ENCODE data around the gene RPS6KB2.

The RPS6KB2 gene

GRCh38 chr11:67412495-67413179 lies 15.7 kb upstream of the RPS6KB2 start:
- FAIRE-seq (no peak), DNase-seq (ENCODE audit: insufficient read length, low spot score) (no peak)
- no peak for TF ChIP-seq POLR2A (IDR thresholded peaks at IDR 0.05; ENCODE audit: low read depth, low read length)

GRCh38 chr11:67413266-67413849 lies 14.9 kb upstream of the RPS6KB2 start:
- no peak for TF ChIP-seq POLR2A (IDR thresholded peaks at IDR 0.05; ENCODE audit: low read depth, low read length)
- DNase-seq (ENCODE audit: insufficient read length, low spot score): no peak
- FAIRE-seq: no peak

- FAIRE-seq (no peak), DNase-seq (ENCODE audit: insufficient read length, low spot score) (no peak)
- TF ChIP-seq POLR2A (IDR thresholded peaks at IDR 0.05; ENCODE audit: low read depth, low read length): no peak
Measured at GRCh38 chr11:67415501-67416304, 12.6 kb upstream of the RPS6KB2 start, which contains the start of gene CARNS1. CARNS1 (plus strand) TSS chr11:67415678; CDS start chr11:67416200, 522 bp downstream.

GRCh38 chr11:67416416-67417335 lies 11.6 kb upstream of the RPS6KB2 start:
- FAIRE-seq (no peak), DNase-seq (ENCODE audit: insufficient read length, low spot score) (no peak)
- no peak for TF ChIP-seq POLR2A (IDR thresholded peaks at IDR 0.05; ENCODE audit: low read depth, low read length)

DNA sequence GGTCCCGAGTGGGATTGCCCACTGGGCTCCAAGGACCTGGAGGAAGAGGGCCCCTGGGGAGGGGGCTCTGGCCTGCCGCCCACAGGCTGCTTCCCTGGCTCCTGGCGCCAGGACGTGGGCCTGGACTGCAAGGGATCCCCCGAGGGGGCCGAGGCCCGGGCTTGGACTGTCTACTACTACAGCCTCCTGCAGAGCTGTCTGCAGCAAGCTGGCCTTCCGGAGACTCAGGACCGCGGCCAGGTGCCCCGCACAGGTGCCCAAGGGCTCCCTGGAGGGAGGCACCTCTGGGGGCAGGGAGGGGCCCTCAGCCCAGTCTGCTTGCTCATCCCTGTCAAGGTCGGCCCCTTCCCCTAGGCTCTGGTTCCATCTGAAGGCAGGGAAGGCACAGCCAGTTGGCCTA lies 10.9 kb upstream of the RPS6KB2 start:
- TF ChIP-seq POLR2A (IDR thresholded peaks at IDR 0.05; ENCODE audit: low read depth, low read length): no peak
- no peak for FAIRE-seq
- no peak for DNase-seq (ENCODE audit: insufficient read length, low spot score)

DNA sequence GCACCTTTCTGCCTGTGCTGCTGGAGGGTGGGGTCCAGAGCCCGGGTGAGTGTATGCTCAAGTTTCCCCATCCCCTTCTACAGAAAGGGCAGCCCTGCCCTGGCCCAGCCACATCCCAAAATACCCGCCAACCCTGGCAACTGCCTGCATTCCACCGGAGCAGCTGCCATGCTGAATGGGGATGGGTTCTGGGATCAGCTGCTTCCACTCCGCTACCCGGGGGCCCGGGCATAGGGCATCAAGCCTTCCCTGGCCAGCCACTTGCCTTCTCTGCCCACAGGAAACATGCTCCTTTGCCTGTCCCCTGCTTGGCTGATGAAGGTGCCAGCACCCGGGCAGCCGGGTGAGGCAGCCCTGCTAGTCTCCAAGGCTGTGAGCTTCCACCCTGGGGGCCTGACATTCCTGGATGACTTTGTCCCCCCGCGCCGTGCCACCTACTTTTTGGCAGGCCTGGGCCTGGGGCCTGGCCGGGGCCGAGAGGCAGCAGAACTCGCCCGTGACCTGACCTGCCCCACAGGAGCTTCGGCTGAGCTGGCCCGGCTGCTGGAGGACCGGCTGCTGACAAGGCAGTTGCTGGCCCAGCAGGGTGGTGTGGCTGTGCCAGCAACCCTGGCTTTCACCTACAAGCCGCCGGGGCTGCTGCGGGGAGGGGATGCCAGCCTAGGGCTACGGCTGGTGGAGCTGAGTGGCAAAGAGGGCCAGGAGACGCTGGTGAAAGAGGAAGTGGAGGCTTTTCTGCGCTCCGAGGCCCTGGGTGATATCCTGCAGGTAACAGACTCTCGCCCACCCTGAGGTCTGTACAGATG lies 9.6 kb upstream of the RPS6KB2 start:
- TF ChIP-seq POLR2A (IDR thresholded peaks at IDR 0.05; ENCODE audit: low read depth, low read length): no peak
- FAIRE-seq (no peak), DNase-seq (ENCODE audit: insufficient read length, low spot score) (no peak)

- TF ChIP-seq POLR2A (IDR thresholded peaks at IDR 0.05; ENCODE audit: low read depth, low read length): no peak
- FAIRE-seq: no peak
- DNase-seq (ENCODE audit: insufficient read length, low spot score): no peak
Measured at GRCh38 chr11:67419325-67420049, 8.8 kb upstream of the RPS6KB2 start.

DNA sequence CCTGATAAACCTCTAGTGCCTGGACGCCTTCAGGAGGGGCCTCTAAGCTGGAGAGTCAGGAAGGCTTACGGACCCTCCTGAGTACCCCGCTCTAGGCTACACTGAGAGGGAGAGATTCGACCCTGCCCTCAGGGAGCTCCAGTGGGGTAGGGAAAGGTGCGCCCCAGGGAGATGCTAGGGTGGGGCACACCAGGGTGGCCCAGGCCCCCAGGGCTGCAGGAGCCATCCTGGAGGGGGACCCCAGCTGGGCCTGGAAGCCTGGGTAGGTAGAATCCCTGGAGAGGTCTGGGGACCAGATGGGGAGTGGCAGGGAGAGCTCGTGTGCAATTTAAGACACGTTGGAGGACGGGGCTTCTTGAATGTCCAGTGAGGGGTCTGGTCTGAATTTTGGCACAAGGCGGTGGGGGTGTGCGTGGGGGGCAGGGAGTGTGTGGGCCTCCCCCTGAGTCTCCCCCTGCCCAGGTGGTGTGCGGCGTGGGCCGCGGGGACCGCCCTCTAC lies 8.1 kb upstream of the RPS6KB2 start:
- DNase-seq (ENCODE audit: insufficient read length, low spot score) (no peak), FAIRE-seq (no peak)
- TF ChIP-seq POLR2A (IDR thresholded peaks at IDR 0.05; ENCODE audit: low read depth, low read length): no peak

GRCh38 chr11:67420646-67421429 lies 7.5 kb upstream of the RPS6KB2 start:
- DNase-seq (ENCODE audit: insufficient read length, low spot score) (peak; percentile 78), FAIRE-seq (no peak)
- peak; percentile 67; the same call in 1 of the 2 replicates for TF ChIP-seq POLR2A (IDR thresholded peaks at IDR 0.05; ENCODE audit: low read depth, low read length)

GRCh38 chr11:67421430-67422031 lies 6.8 kb upstream of the RPS6KB2 start:
- no peak for TF ChIP-seq POLR2A (IDR thresholded peaks at IDR 0.05; ENCODE audit: low read depth, low read length)
- no peak for DNase-seq (ENCODE audit: insufficient read length, low spot score)
- FAIRE-seq: no peak

DNA sequence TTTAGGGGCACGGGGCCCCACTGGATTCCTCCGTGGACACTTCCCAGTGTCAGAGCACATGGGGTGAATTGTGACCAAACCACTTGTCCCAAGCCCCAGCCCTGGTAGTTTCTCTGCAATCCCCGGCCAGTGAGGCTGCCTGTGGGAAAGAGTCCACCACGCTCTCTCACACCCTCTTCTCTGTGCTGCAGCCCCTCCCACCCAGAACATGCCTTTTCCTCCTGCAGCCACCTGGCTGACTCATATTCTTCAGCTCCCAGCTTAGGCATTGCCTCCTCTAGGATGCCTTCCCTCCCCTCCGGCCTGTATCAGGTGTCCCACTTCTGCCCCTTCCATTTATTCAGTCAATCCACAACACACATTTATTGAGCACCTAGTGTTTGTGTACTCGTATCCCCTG lies 5.4 kb upstream of the RPS6KB2 start:
- TF ChIP-seq POLR2A (IDR thresholded peaks at IDR 0.05; ENCODE audit: low read depth, low read length): no peak
- FAIRE-seq (no peak), DNase-seq (ENCODE audit: insufficient read length, low spot score) (no peak)
